Karpas-422 (cell line): ENCODE data around the gene THSD7B. TPM values are rescaled to one million over a fixed set of nuclear protein-coding genes. Genes with fewer than 3 reads are reported as not detected.

Source experiments
- DNase-seq: peaks from one replicate; pipeline ENCODE4 v3.0.0-alpha.2; 2015
- H2AFZ ChIP-seq: fragments of 200-600 bp; sonication (generic); 2 replicates; pipeline ENCODE4 v1.6.1; 2014; ENCODE audit warnings: antibody characterized with exemption, low read length, mixed read lengths
- H3K27ac ChIP-seq: fragments of 200-600 bp; sonication (generic); 2 replicates; pipeline ENCODE4 v1.5.1; 2014; ENCODE audit warnings: mild to moderate bottlenecking, low read length, moderate library complexity
- H3K27me3 ChIP-seq: fragments of 200-600 bp; sonication (generic); 2 replicates; pipeline ENCODE4 v1.6.1; 2014; ENCODE audit warnings: low read length, mixed read lengths
- H3K36me3 ChIP-seq: fragments of 200-600 bp; sonication (generic); 2 replicates; pipeline ENCODE4 v1.6.1; 2014; ENCODE audit warnings: low read length, mixed read lengths; ENCODE audit not compliant: insufficient read depth
- H3K4me1 ChIP-seq: fragments of 200-600 bp; sonication (generic); 2 replicates; pipeline ENCODE4 v1.6.1; 2014; ENCODE audit warnings: mild to moderate bottlenecking, low read length, mixed read lengths
- H3K4me2 ChIP-seq: fragments of 200-600 bp; sonication (generic); 2 replicates; pipeline ENCODE4 v1.6.1; 2014; ENCODE audit warnings: low read length, low read depth, mild to moderate bottlenecking; ENCODE audit not compliant: poor library complexity, severe bottlenecking
- H3K4me3 ChIP-seq: fragments of 200-600 bp; sonication (generic); 2 replicates; pipeline ENCODE4 v1.5.1; 2014; ENCODE audit warnings: mild to moderate bottlenecking, antibody characterized with exemption, low read length, mixed read lengths
- H3K79me2 ChIP-seq: fragments of 200-600 bp; sonication (generic); 2 replicates; pipeline ENCODE4 v1.6.1; 2014; ENCODE audit warnings: mild to moderate bottlenecking, low read length, mixed read lengths
- H3K9ac ChIP-seq: fragments of 200-600 bp; sonication (generic); 2 replicates; pipeline ENCODE4 v1.6.0; 2014; ENCODE audit warnings: low read length
- H3K9me2 ChIP-seq: fragments of 200-600 bp; sonication (generic), shearing (Covaris generic); replicated peaks from 2 replicates; pipeline ENCODE4 v1.6.0; 2014; ENCODE audit warnings: mild to moderate bottlenecking, low read length, moderate library complexity; ENCODE audit not compliant: insufficient read depth
- H3K9me3 ChIP-seq: fragments of 300-700, 200-600 bp; sonication (generic); 2 replicates; pipeline ENCODE4 v1.6.1; 2014; ENCODE audit warnings: low read length, mixed read lengths
- H4K20me1 ChIP-seq: fragments of 200-600 bp; sonication (generic); 2 replicates; pipeline ENCODE4 v1.6.1; 2014; ENCODE audit warnings: mild to moderate bottlenecking, antibody characterized with exemption, low read length, low read depth; ENCODE audit not compliant: insufficient read depth
- total RNA-seq: library from RNA; depleted of rRNA; stranded (reverse); fragments of >200 nt; shearing (Covaris generic); gene quantifications from 2 replicates; pipeline ENCODE4 v1.2.3, GENCODE V29; 2014; ENCODE audit warnings: low replicate concordance

The THSD7B gene
- total RNA-seq, 1 experiment from 2014 or later: not detected

GRCh38 chr2:137185378-137186078 lies 420.2 kb downstream of the THSD7B start:
- Histone ChIP-seq H3K36me3 (no peaks in the 10 kb centered on the region), H3K4me1 (no peaks in the 10 kb centered on the region), H3K27me3 (no peaks in the 10 kb centered on the region), H3K4me2 (no peak overlapping the region), H3K9ac (no peak overlapping the region), H3K9me3 (no peaks in the 10 kb centered on the region), H3K27ac (no peak overlapping the region), H3K9me2 (no peaks in the 10 kb centered on the region), H4K20me1 (no peaks in the 10 kb centered on the region), H3K4me3 (no peak overlapping the region), H2AFZ (no peak overlapping the region), H3K79me2 (no peaks in the 10 kb centered on the region)
- DNase-seq: no peak

- Histone ChIP-seq H2AFZ (no peak overlapping the region), H3K4me1 (no peaks in the 10 kb centered on the region), H3K27ac (no peak overlapping the region), H3K9ac (no peak overlapping the region), H3K4me2 (no peak overlapping the region), H3K4me3 (no peak overlapping the region), H3K27me3 (no peaks in the 10 kb centered on the region), H3K36me3 (no peaks in the 10 kb centered on the region), H3K9me3 (no peaks in the 10 kb centered on the region), H4K20me1 (no peaks in the 10 kb centered on the region), H3K79me2 (no peaks in the 10 kb centered on the region), H3K9me2 (no peaks in the 10 kb centered on the region)
- no peak for DNase-seq
Measured at GRCh38 chr2:137187216-137187615, 421.9 kb downstream of the THSD7B start.

- no peak overlapping the region for H2AFZ ChIP-seq
- no peak overlapping the region for H3K4me2 ChIP-seq
- no peaks in the 10 kb centered on the region for H3K36me3 ChIP-seq
- no peak overlapping the region for H3K4me3 ChIP-seq
- H3K27ac ChIP-seq: no peak overlapping the region
- no peak overlapping the region for H3K9ac ChIP-seq
- no peaks in the 10 kb centered on the region for H3K9me3 ChIP-seq
- no peaks in the 10 kb centered on the region for H3K27me3 ChIP-seq
- no peaks in the 10 kb centered on the region for H3K9me2 ChIP-seq
- no peaks in the 10 kb centered on the region for H4K20me1 ChIP-seq
- no peaks in the 10 kb centered on the region for H3K4me1 ChIP-seq
- no peak for DNase-seq
- H3K79me2 ChIP-seq: no peaks in the 10 kb centered on the region
Measured at GRCh38 chr2:137190411-137191195, 425.3 kb downstream of the THSD7B start.

- Histone ChIP-seq H3K27me3 (no peaks in the 10 kb centered on the region), H2AFZ (no peak overlapping the region), H3K4me3 (no peak overlapping the region), H3K9me3 (no peaks in the 10 kb centered on the region), H3K4me2 (no peak overlapping the region), H3K9me2 (no peaks in the 10 kb centered on the region), H3K27ac (no peak overlapping the region), H3K9ac (no peak overlapping the region), H3K79me2 (no peaks in the 10 kb centered on the region), H3K4me1 (no peaks in the 10 kb centered on the region), H3K36me3 (no peaks in the 10 kb centered on the region), H4K20me1 (no peaks in the 10 kb centered on the region)
- no peak for DNase-seq
Measured at GRCh38 chr2:137192366-137193310, 427.3 kb downstream of the THSD7B start.

- no peaks in the 10 kb centered on the region for H4K20me1 ChIP-seq
- DNase-seq: no peak
- no peaks in the 10 kb centered on the region for H3K27me3 ChIP-seq
- H3K9ac ChIP-seq: no peak overlapping the region
- H3K27ac ChIP-seq: no peak overlapping the region
- no peaks in the 10 kb centered on the region for H3K79me2 ChIP-seq
- no peak overlapping the region for H3K4me2 ChIP-seq
- H2AFZ ChIP-seq: no peak overlapping the region
- H3K36me3 ChIP-seq: no peaks in the 10 kb centered on the region
- H3K4me1 ChIP-seq: no peaks in the 10 kb centered on the region
- no peaks in the 10 kb centered on the region for H3K9me3 ChIP-seq
- H3K9me2 ChIP-seq: no peaks in the 10 kb centered on the region
- no peak overlapping the region for H3K4me3 ChIP-seq
Measured at GRCh38 chr2:137193401-137193800, 428.1 kb downstream of the THSD7B start.

- Histone ChIP-seq H3K27me3 (no peaks in the 10 kb centered on the region), H3K4me3 (no peak overlapping the region), H3K9ac (no peak overlapping the region), H3K79me2 (no peaks in the 10 kb centered on the region), H3K27ac (no peak overlapping the region), H2AFZ (no peak overlapping the region), H3K9me2 (no peaks in the 10 kb centered on the region), H4K20me1 (no peaks in the 10 kb centered on the region), H3K9me3 (no peaks in the 10 kb centered on the region), H3K4me2 (no peak overlapping the region), H3K4me1 (no peaks in the 10 kb centered on the region), H3K36me3 (no peaks in the 10 kb centered on the region)
- DNase-seq: no peak
Measured at GRCh38 chr2:137194111-137194510, 428.8 kb downstream of the THSD7B start.

- Histone ChIP-seq H3K4me2 (no peak overlapping the region), H3K27me3 (no peaks in the 10 kb centered on the region), H3K4me3 (no peak overlapping the region), H3K36me3 (no peaks in the 10 kb centered on the region), H3K9me2 (no peaks in the 10 kb centered on the region), H4K20me1 (no peaks in the 10 kb centered on the region), H3K4me1 (no peaks in the 10 kb centered on the region), H3K27ac (no peak overlapping the region), H3K9me3 (no peaks in the 10 kb centered on the region), H3K79me2 (no peaks in the 10 kb centered on the region), H2AFZ (no peak overlapping the region), H3K9ac (no peak overlapping the region)
- no peak for DNase-seq
Measured at GRCh38 chr2:137199751-137200150, 434.4 kb downstream of the THSD7B start.

GRCh38 chr2:137202318-137202717 lies 437.0 kb downstream of the THSD7B start:
- H2AFZ ChIP-seq: no peak overlapping the region
- no peak overlapping the region for H3K9ac ChIP-seq
- no peaks in the 10 kb centered on the region for H4K20me1 ChIP-seq
- no peaks in the 10 kb centered on the region for H3K27me3 ChIP-seq
- no peaks in the 10 kb centered on the region for H3K4me1 ChIP-seq
- no peak overlapping the region for H3K27ac ChIP-seq
- H3K4me3 ChIP-seq: no peak overlapping the region
- H3K9me2 ChIP-seq: no peaks in the 10 kb centered on the region
- no peaks in the 10 kb centered on the region for H3K79me2 ChIP-seq
- H3K4me2 ChIP-seq: no peak overlapping the region
- no peak for DNase-seq
- H3K9me3 ChIP-seq: no peaks in the 10 kb centered on the region
- H3K36me3 ChIP-seq: no peaks in the 10 kb centered on the region
